ENCODE measurements around the gene LMO4.

LMO4 gene

DNA sequence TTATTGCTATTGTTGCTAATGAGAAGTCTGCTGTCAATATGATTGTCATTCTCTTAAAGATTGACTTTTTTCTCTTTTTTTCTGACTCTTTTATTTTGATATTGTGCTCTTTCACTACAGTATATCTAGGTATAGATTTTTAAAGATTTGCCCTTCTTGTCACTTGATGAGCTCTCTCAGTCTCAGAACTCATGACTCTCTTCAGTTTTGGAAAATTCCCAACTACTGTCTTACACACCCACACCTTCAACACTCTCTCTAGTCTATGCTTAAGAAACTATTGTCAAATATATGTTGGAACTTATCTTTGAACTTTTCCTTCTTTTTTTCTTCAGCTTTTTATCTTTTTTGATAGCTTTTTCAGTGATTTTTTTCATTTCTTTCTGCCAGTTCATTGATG, 50.6 kb downstream of the LMO4 start:
- DNase-seq (ENCODE audit: extremely low spot score): no peak
- ChIA-PET CTCF (interaction anchor here (1.0 to 1.6 kb wide), 2 partner anchors 11 to 25 kb away, joined by 3 read pairs; no protein-coding TSS in a partner anchor), POLR2A (no interaction called here)
- TF ChIP-seq, protein P1, sequence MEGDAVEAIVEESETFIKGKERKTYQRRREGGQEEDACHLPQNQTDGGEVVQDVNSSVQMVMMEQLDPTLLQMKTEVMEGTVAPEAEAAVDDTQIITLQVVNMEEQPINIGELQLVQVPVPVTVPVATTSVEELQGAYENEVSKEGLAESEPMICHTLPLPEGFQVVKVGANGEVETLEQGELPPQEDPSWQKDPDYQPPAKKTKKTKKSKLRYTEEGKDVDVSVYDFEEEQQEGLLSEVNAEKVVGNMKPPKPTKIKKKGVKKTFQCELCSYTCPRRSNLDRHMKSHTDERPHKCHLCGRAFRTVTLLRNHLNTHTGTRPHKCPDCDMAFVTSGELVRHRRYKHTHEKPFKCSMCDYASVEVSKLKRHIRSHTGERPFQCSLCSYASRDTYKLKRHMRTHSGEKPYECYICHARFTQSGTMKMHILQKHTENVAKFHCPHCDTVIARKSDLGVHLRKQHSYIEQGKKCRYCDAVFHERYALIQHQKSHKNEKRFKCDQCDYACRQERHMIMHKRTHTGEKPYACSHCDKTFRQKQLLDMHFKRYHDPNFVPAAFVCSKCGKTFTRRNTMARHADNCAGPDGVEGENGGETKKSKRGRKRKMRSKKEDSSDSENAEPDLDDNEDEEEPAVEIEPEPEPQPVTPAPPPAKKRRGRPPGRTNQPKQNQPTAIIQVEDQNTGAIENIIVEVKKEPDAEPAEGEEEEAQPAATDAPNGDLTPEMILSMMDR (IDR thresholded peaks at IDR 0.05; ENCODE audit: control extremely low read depth, extremely low read depth, low read depth, missing control alignments): no peak

DNA sequence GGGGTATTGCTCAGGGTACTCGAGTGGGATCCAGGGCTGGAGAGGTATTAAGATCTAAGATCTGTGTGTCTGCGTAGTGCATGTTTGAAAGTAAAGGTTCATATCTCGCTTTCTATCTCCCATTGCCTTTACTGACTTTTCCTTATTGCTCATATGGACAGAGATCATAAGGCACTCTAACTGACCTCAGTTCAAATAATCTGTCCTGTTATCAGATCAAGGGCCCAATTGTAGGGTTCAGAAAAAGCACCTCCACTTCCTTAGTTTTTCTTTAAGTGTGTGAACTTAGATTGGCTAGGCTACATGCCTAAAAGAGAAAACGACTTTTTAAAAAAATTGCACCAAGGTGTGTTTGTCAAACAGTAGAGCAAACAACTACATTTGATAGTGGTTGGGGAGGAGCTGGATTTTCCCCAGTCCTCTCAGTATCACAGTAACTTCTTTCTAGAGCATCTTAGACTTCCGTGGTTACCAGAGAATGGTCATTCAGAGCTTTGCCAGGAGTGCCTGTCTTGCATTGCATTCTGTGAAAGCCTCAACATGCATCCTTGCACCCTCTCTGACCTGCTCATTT, 57.6 kb downstream of the LMO4 start:
- ChIA-PET POLR2A (no interaction called here), CTCF (interaction anchor here (1.0 to 1.5 kb wide), 2 partner anchors 8 to 35 kb away, joined by 3 to 4 read pairs; no protein-coding TSS in a partner anchor)
- DNase-seq (ENCODE audit: extremely low spot score): no peak
- TF ChIP-seq, protein P1 (IDR thresholded peaks at IDR 0.05; ENCODE audit: control extremely low read depth, extremely low read depth, low read depth, missing control alignments): no peak

GRCh38 chr1:87388411-87388810, 59.7 kb downstream of the LMO4 start:
- ChIA-PET POLR2A (no interaction called here), CTCF (interaction anchor here (1.4 kb wide), 1 partner anchor 18 kb away, joined by 3 read pairs; no protein-coding TSS in a partner anchor)
- no peak for DNase-seq (ENCODE audit: extremely low spot score)
- TF ChIP-seq, protein P1 (IDR thresholded peaks at IDR 0.05; ENCODE audit: control extremely low read depth, extremely low read depth, low read depth, missing control alignments): no peak

- POLR2A ChIA-PET: no interaction called here
- TF ChIP-seq, protein P1 (IDR thresholded peaks at IDR 0.05; ENCODE audit: control extremely low read depth, extremely low read depth, low read depth, missing control alignments): no peak
Observed at GRCh38 chr1:87389011-87389410, 60.3 kb downstream of the LMO4 start.

GRCh38 chr1:87389546-87389945, 60.9 kb downstream of the LMO4 start:
- DNase-seq (ENCODE audit: extremely low spot score): no peak
- CTCF ChIA-PET: interaction anchor here (1.0 to 1.3 kb wide), 2 partner anchors 10 to 11 kb away, joined by 3 read pairs; no protein-coding TSS in a partner anchor
- TF ChIP-seq, protein P1 (IDR thresholded peaks at IDR 0.05; ENCODE audit: control extremely low read depth, extremely low read depth, low read depth, missing control alignments): no peak
- POLR2A ChIA-PET: no interaction called here

More at GRCh38 chr1:87389011-87389410, 60.3 kb downstream of the LMO4 start:
- DNase-seq (ENCODE audit: extremely low spot score): no peak
- CTCF ChIA-PET: interaction anchor here (1.3 kb wide), 1 partner anchor 12 kb away, joined by 3 read pairs; no protein-coding TSS in a partner anchor

- DNase-seq (ENCODE audit: extremely low spot score): no peak
- CTCF ChIA-PET: interaction anchor here (1.6 kb wide), 1 partner anchor 11 kb away, joined by 4 read pairs; no protein-coding TSS in a partner anchor
- POLR2A ChIA-PET: no interaction called here
- TF ChIP-seq, protein P1 (IDR thresholded peaks at IDR 0.05; ENCODE audit: control extremely low read depth, extremely low read depth, low read depth, missing control alignments): no peak
Observed at GRCh38 chr1:87392248-87393192, 63.8 kb downstream of the LMO4 start.

Data from GM10248 (cell line).